IMR-90 (cell line): ENCODE data around the gene DDX52.

Experiments
- CHD1 ChIP-seq: IDR thresholded peaks from 2 replicates; pipeline ENCODE4 v1.6.1; 2012; ENCODE audit warnings: low read depth, low read length, improper control_type of control experiment
- MAFK ChIP-seq: IDR thresholded peaks from 2 replicates; pipeline ENCODE4 v1.6.1; 2012; ENCODE audit warnings: low read depth, low read length, improper control_type of control experiment
- MXI1 ChIP-seq: IDR thresholded peaks from 2 replicates; pipeline ENCODE4 v1.6.1; 2012; ENCODE audit warnings: low read depth, mild to moderate bottlenecking, low read length, moderate library complexity, borderline replicate concordance
- NFE2L2 ChIP-seq: fragments of 150-350 bp; IDR thresholded peaks from 2 replicates; pipeline ENCODE4 v1.6.1; 2016; ENCODE audit warnings: low read depth, mild to moderate bottlenecking, low read length
- POLR2A ChIP-seq: IDR thresholded peaks from 2 replicates; pipeline ENCODE4 v1.6.1; 2012; ENCODE audit warnings: mild to moderate bottlenecking, low read depth, low read length
- RAD21 ChIP-seq: IDR thresholded peaks from 2 replicates; pipeline ENCODE4 v1.6.1; 2012; ENCODE audit warnings: low read length, improper control_type of control experiment
- RCOR1 ChIP-seq: IDR thresholded peaks from 2 replicates; pipeline ENCODE4 v1.6.1; 2012; ENCODE audit warnings: mild to moderate bottlenecking, low read length, improper control_type of control experiment; ENCODE audit not compliant: insufficient replicate concordance
- RFX5 ChIP-seq: IDR thresholded peaks from 2 replicates; pipeline ENCODE4 v1.8.0; 2012; ENCODE audit warnings: low read depth, mild to moderate bottlenecking, low read length, moderate library complexity
- SMC3 ChIP-seq: fragments of 150-350 bp; IDR thresholded peaks from 2 replicates; pipeline ENCODE4 v1.6.1; 2016; ENCODE audit warnings: low read depth, mild to moderate bottlenecking, antibody characterized with exemption, low read length, moderate library complexity
- TF ChIP-seq, protein P1 (sequence below): conservative IDR thresholded peaks from 2 replicates; pipeline ENCODE4 v1.5.1; 2012; ENCODE audit warnings: mild to moderate bottlenecking, low read depth, low read length, improper control_type of control experiment

DNA sequence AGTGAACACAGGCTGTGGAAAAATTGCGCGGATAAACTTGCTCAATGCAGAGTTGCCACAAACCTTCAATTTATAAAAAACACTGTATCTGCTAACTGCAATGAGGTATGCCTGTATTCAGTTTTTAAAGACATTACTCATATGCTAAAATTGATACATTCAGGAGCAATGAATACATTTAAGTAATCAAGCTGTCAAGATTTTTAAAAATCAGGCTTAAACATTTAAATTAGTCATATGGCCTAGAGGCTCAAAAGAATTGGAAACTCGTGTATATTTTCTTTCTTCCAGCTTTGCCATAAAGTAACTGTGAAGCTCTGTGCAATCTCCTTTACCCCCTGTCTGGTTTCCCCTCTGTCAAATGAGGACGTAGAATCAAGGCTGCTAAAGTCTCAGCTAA is 38.2 kb downstream of the DDX52 start:
- TF ChIP-seq, protein P1, sequence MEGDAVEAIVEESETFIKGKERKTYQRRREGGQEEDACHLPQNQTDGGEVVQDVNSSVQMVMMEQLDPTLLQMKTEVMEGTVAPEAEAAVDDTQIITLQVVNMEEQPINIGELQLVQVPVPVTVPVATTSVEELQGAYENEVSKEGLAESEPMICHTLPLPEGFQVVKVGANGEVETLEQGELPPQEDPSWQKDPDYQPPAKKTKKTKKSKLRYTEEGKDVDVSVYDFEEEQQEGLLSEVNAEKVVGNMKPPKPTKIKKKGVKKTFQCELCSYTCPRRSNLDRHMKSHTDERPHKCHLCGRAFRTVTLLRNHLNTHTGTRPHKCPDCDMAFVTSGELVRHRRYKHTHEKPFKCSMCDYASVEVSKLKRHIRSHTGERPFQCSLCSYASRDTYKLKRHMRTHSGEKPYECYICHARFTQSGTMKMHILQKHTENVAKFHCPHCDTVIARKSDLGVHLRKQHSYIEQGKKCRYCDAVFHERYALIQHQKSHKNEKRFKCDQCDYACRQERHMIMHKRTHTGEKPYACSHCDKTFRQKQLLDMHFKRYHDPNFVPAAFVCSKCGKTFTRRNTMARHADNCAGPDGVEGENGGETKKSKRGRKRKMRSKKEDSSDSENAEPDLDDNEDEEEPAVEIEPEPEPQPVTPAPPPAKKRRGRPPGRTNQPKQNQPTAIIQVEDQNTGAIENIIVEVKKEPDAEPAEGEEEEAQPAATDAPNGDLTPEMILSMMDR, result no peak
- TF ChIP-seq NFE2L2 (no peak), RFX5 (no peak), MAFK (no peak), CHD1 (no peak), RAD21 (no peak), POLR2A (no peak), SMC3 (no peak), RCOR1 (no peak), MXI1 (no peak)
